B cell (primary cell): ENCODE measurements around the gene ARHGAP19. TPM values are rescaled to one million over a fixed set of nuclear protein-coding genes. Genes with fewer than 3 reads are reported as not detected.

Experiments
- ATAC-seq: fragments of 200-7000 bp; cut with Tn5 transposase; one replicate; pipeline ENCODE4 v1.10.0; 2021; ENCODE audit warnings: low read depth, mild to moderate bottlenecking, moderate number of reproducible peaks, moderate library complexity
- CTCF ChIA-PET: fragments of 350-600 bp; sonication (Branson Sonifier 250); formaldehyde crosslinking; loops from one replicate; lab custom pipeline; 2021; ENCODE audit warnings: antibody characterized with exemption, inconsistent platforms; lab: Charles Lee
- POLR2A ChIA-PET: fragments of 350-600 bp; sonication (Branson Sonifier 250); formaldehyde crosslinking; loops from one replicate; lab custom pipeline; 2021; ENCODE audit warnings: antibody characterized with exemption; lab: Charles Lee
- DNase-seq: peaks from one replicate; pipeline ENCODE4 v3.0.0; 2013
- H2AFZ ChIP-seq: 2 replicates; pipeline ENCODE4 v1.6.1; 2012; ENCODE audit warnings: mild to moderate bottlenecking, low read depth, low read length; ENCODE audit not compliant: insufficient read depth, poor library complexity, severe bottlenecking
- H3K27ac ChIP-seq, 2 donors: 1 replicate in 1 of 2; 2 replicates in 1 of 2; pipeline ENCODE4 v1.5.1; 2012 to 2013; ENCODE audit warnings: low read length in 2 of 2, mild to moderate bottlenecking in 2 of 2, moderate library complexity in 1 of 2
- H3K27me3 ChIP-seq, 4 experiments: fragments of 200-600 bp in 1 of 4; sonication (generic) in 1 of 4; replicated peaks in 1 of 4; 1 replicate in 2 of 4; 2 replicates in 2 of 4; pipeline versions ENCODE4 v1.6.1 to v1.7.0; 2013 to 2016; ENCODE audit warnings: low read length in 3 of 4, mild to moderate bottlenecking in 2 of 4, mixed read lengths in 1 of 4, moderate library complexity in 1 of 4; ENCODE audit not compliant: insufficient read depth in 4 of 4, control insufficient read depth in 3 of 4; ENCODE audit errors: control extremely low read depth in 1 of 4
- H3K36me3 ChIP-seq, 2 experiments: replicated peaks in 1 of 2; 1 replicate in 1 of 2; 2 replicates in 1 of 2; pipeline versions ENCODE4 v1.6.1 to v1.7.1; 2013; ENCODE audit warnings: low read length in 1 of 2; ENCODE audit not compliant: insufficient read depth in 2 of 2, control insufficient read depth in 1 of 2; ENCODE audit errors: control extremely low read depth in 1 of 2, extremely low read depth in 1 of 2
- H3K4me1 ChIP-seq, 2 donors: fragments of 200-600 bp in 1 of 2; sonication (generic) in 1 of 2; 1 replicate in 1 of 2; 2 replicates in 1 of 2; pipeline versions ENCODE4 v1.5.1 to v1.6.1; 2013 to 2017; ENCODE audit warnings: low read length in 2 of 2; ENCODE audit not compliant: control insufficient read depth in 2 of 2, insufficient read depth in 2 of 2
- H3K4me2 ChIP-seq: replicated peaks from 2 replicates; pipeline ENCODE3; 2012; ENCODE audit warnings: mild to moderate bottlenecking, low read depth, low read length; ENCODE audit not compliant: poor library complexity, severe bottlenecking
- H3K4me3 ChIP-seq, 5 experiments: fragments of 200-600 bp in 1 of 5; sonication (generic) in 1 of 5; 1 replicate in 3 of 5; 2 replicates in 2 of 5; pipeline versions ENCODE4 v1.5.1 to v1.7.0; 2011 to 2016; ENCODE audit warnings: low read length in 4 of 5, mild to moderate bottlenecking in 4 of 5, low read depth in 2 of 5, control low read depth in 1 of 5, moderate library complexity in 1 of 5; ENCODE audit not compliant: insufficient read depth in 1 of 5; ENCODE audit errors: control extremely low read depth in 1 of 5, extremely low read depth in 1 of 5
- H3K79me2 ChIP-seq: fragments of 200-600 bp; sonication (generic); one replicate; pipeline ENCODE4 v1.6.0; 2016; ENCODE audit warnings: low read length; ENCODE audit not compliant: control insufficient read depth, insufficient read depth
- H3K9ac ChIP-seq: fragments of 200-600 bp; sonication (generic); 2 replicates; pipeline ENCODE4 v1.6.1; 2017; ENCODE audit warnings: mild to moderate bottlenecking, low read length, moderate library complexity
- H3K9me3 ChIP-seq, 3 donors: one replicate each; pipeline versions ENCODE4 v1.6.1 to v1.7.1; 2013; ENCODE audit warnings: low read length in 2 of 3; ENCODE audit not compliant: control insufficient read depth in 2 of 3, insufficient read depth in 1 of 3; ENCODE audit errors: control extremely low read depth in 1 of 3
- H4K20me1 ChIP-seq: 2 replicates; pipeline ENCODE4 v1.6.0; 2012; ENCODE audit warnings: mild to moderate bottlenecking, low read length; ENCODE audit not compliant: insufficient read depth, control insufficient read depth, poor library complexity, severe bottlenecking
- H3K27ac Mint-ChIP-seq: one replicate; pipeline ENCODE4 v1.8.0; 2021; ENCODE audit warnings: mixed read lengths
- H3K27me3 Mint-ChIP-seq: one replicate; pipeline ENCODE4 v1.8.0; 2021; ENCODE audit warnings: mixed read lengths
- H3K4me1 Mint-ChIP-seq: one replicate; pipeline ENCODE4 v1.8.0; 2021; ENCODE audit warnings: mixed read lengths
- H3K4me3 Mint-ChIP-seq: one replicate; pipeline ENCODE4 v1.8.0; 2021; ENCODE audit warnings: mixed read lengths
- H3K9me3 Mint-ChIP-seq: one replicate; pipeline ENCODE4 v1.8.0; 2022; ENCODE audit warnings: mixed read lengths; ENCODE audit not compliant: insufficient read depth
- CTCF ChIP-seq: fragments of 200-600 bp; IDR thresholded peaks from one replicate; pipeline ENCODE4 v1.8.0; 2022; ENCODE audit warnings: antibody characterized with exemption, mild to moderate bottlenecking
- EZH2 ChIP-seq: IDR thresholded peaks from 2 replicates; pipeline ENCODE4 v1.6.1; 2012; ENCODE audit warnings: borderline replicate concordance, low read depth, mild to moderate bottlenecking, moderate library complexity, low read length; ENCODE audit not compliant: insufficient read depth, poor library complexity, severe bottlenecking
- WGBS: methylation state at CpG from one replicate; pipeline ENCODE4 v1.1.5; 2013; ENCODE audit warnings: missing lambda C conversion rate; ENCODE audit not compliant: insufficient coverage; 5-methylcytosine and 5-hydroxymethylcytosine counted together
- intact Hi-C: fragments of 100-400 bp; cut with micrococcal nuclease; formaldehyde crosslinking; loops from one replicate; pipeline ENCODE4 v1.10.0; 2022
- polyA plus RNA-seq: library from polyadenylated mRNA; depleted of rRNA; stranded (reverse); fragments of >200 nt; gene quantifications from 2 replicates; pipeline ENCODE4 v1.2.3, GENCODE V29; 2012
- total RNA-seq, 2 donors: library from RNA; stranded (reverse); fragments of 120-200 nt in 1 of 2; gene quantifications; 1 replicate in 1 of 2; 2 replicates in 1 of 2; pipeline versions ENCODE4 v1.2.3 to v1.2.4, GENCODE V29; 2013 to 2022

ARHGAP19 gene
- total and polyA plus RNA-seq, 2 donors (not counting 1 experiment from before 2014, with no cell fraction given), result 6.4 to 22.5 TPM

GRCh38 chr10:97300980-97301379 lies 8.5 kb upstream of the ARHGAP19 start:
- H3K79me2 ChIP-seq, result no peaks in the 10 kb centered on the region
- Mint-ChIP-seq H3K4me1 (no peaks in the 10 kb centered on the region), H3K9me3 (no peaks in the 10 kb centered on the region), H3K27ac (no peak overlapping the region), H3K27me3 (peaks cover 4% of the 10 kb centered on the region), H3K4me3 (no peak overlapping the region)
- intact Hi-C loops, result no loop called here
- TF ChIP-seq CTCF (no peak), EZH2 (no peak)
- H3K36me3 ChIP-seq, result no peaks in the 10 kb centered on the region
- H3K9ac ChIP-seq, result no peak overlapping the region
- H3K4me3 ChIP-seq, result no peak overlapping the region
- ChIA-PET CTCF (no interaction called here), POLR2A (no interaction called here)
- no peaks in the 10 kb centered on the region for H4K20me1 ChIP-seq
- no peak for DNase-seq
- no peak overlapping the region for H3K27ac ChIP-seq
- H3K9me3 ChIP-seq, result no peaks in the 10 kb centered on the region
- no peaks in the 10 kb centered on the region for H3K4me1 ChIP-seq
- no CpG with 5 or more reads among the region's 3 CpGs for WGBS
- no peak overlapping the region for H2AFZ ChIP-seq
- H3K4me2 ChIP-seq, result no peak overlapping the region
- H3K27me3 ChIP-seq, result no peaks in the 10 kb centered on the region
- ATAC-seq, result no peak

GRCh38 chr10:97298223-97298571 lies 5.8 kb upstream of the ARHGAP19 start:
- CTCF ChIA-PET, result no interaction called here
- no CpG with 5 or more reads among the region's 3 CpGs for whole genome bisulfite sequencing
- POLR2A ChIA-PET, result no interaction called here
- H3K4me3 ChIP-seq, result no peak overlapping the region
- no peaks in the 10 kb centered on the region for H3K36me3 ChIP-seq
- no peak overlapping the region for H3K4me2 ChIP-seq
- Mint-ChIP-seq H3K27ac (no peak overlapping the region), H3K27me3 (peaks cover 4% of the 10 kb centered on the region), H3K4me3 (no peak overlapping the region), H3K4me1 (no peaks in the 10 kb centered on the region), H3K9me3 (no peaks in the 10 kb centered on the region)
- intact Hi-C loops, result no loop called here
- H3K9me3 ChIP-seq, result no peaks in the 10 kb centered on the region
- no peak for ATAC-seq
- H3K27ac ChIP-seq, result no peak overlapping the region
- no peaks in the 10 kb centered on the region for H3K79me2 ChIP-seq
- no peak overlapping the region for H2AFZ ChIP-seq
- DNase-seq, result no peak
- H3K27me3 ChIP-seq, result no peaks in the 10 kb centered on the region
- no peaks in the 10 kb centered on the region for H4K20me1 ChIP-seq
- no peaks in the 10 kb centered on the region for H3K4me1 ChIP-seq
- no peak overlapping the region for H3K9ac ChIP-seq
- no peak for TF ChIP-seq CTCF
- TF ChIP-seq EZH2, result no peak
